Panc1 (cell line): ENCODE data around the gene LRRC10B. TPM values are rescaled to one million over a fixed set of nuclear protein-coding genes. Genes with fewer than 3 reads are reported as not detected.
A peak's percentile ranks its signal among the peaks of the same experiment; 100 is the strongest.

Source experiments
- ATAC-seq: fragments of 200-7000 bp; cut with Tn5 transposase; 2 replicates; pipeline ENCODE4 v1.9.1; 2020; ENCODE audit warnings: mild to moderate bottlenecking, moderate library complexity
- BruUV-seq: library from RNA; stranded (reverse); fragments of 400-500 nt; replicated peaks from 2 replicates; lab custom pipeline; 2021; lab: Mats Ljungman, UMichigan
- CTCF ChIA-PET: fragments of 300-600 bp; sonication (Branson Sonifier 250); formaldehyde crosslinking; loops from one replicate; lab custom pipeline; 2022; ENCODE audit warnings: antibody characterized with exemption; lab: Charles Lee
- POLR2A ChIA-PET: fragments of 300-600 bp; sonication (Branson Sonifier 250); formaldehyde crosslinking; loops from one replicate; lab custom pipeline; 2022; ENCODE audit warnings: antibody characterized with exemption; lab: Charles Lee
- DNase-seq: peaks from one replicate; pipeline ENCODE4 v3.0.0-alpha.2; 2010; ENCODE audit warnings: low read depth, low spot score
- H3K27ac ChIP-seq: 2 replicates; pipeline ENCODE4 v1.5.1; 2011; ENCODE audit warnings: mild to moderate bottlenecking, low read length, inconsistent platforms
- H3K27me3 ChIP-seq: fragments of 200-500 bp; sonication (Bioruptor generic); 2 replicates; pipeline ENCODE4 v1.6.0; 2014; ENCODE audit warnings: low read length, inconsistent platforms; ENCODE audit not compliant: control insufficient read depth, insufficient read depth
- H3K36me3 ChIP-seq: fragments of 200-500 bp; sonication (Bioruptor generic); 2 replicates; pipeline ENCODE4 v1.5.1; 2014; ENCODE audit warnings: inconsistent platforms, mild to moderate bottlenecking, low read length, moderate library complexity; ENCODE audit not compliant: control insufficient read depth, insufficient read depth
- H3K4me1 ChIP-seq: 2 replicates; pipeline ENCODE4 v1.5.1; 2011; ENCODE audit warnings: inconsistent platforms, mild to moderate bottlenecking, low read length, moderate library complexity; ENCODE audit not compliant: control insufficient read depth, insufficient read depth
- H3K4me3 ChIP-seq, 2 experiments: 2 replicates each; pipeline ENCODE4 v1.5.1; 2011 to 2012; ENCODE audit warnings: low read depth in 2 of 2, low read length in 2 of 2, mild to moderate bottlenecking in 2 of 2, inconsistent platforms in 1 of 2, moderate library complexity in 1 of 2
- H3K9me3 ChIP-seq: fragments of 200-500 bp; sonication (Bioruptor generic); 2 replicates; pipeline ENCODE4 v1.5.1; 2014; ENCODE audit warnings: low read depth, mild to moderate bottlenecking, inconsistent platforms, low read length, moderate library complexity; ENCODE audit not compliant: control insufficient read depth, insufficient read depth
- CTCF ChIP-seq: fragments of 450-650 bp; IDR thresholded peaks from 2 replicates; pipeline ENCODE4 v1.5.1; 2017; ENCODE audit warnings: mild to moderate bottlenecking
- POLR2AphosphoS5 ChIP-seq: IDR thresholded peaks from 2 replicates; pipeline ENCODE4 v1.6.1; 2012; ENCODE audit warnings: mild to moderate bottlenecking, low read depth, low read length, moderate library complexity
- REST ChIP-seq, 2 experiments: IDR thresholded peaks; 2 replicates each; pipeline ENCODE4 v1.6.1; 2011 to 2012; ENCODE audit warnings: low read depth in 2 of 2, control low read depth in 1 of 2, low read length in 1 of 2, mild to moderate bottlenecking in 1 of 2, moderate library complexity in 1 of 2; ENCODE audit not compliant: insufficient read depth in 1 of 2
- SIN3A ChIP-seq: IDR thresholded peaks from 2 replicates; pipeline ENCODE4 v1.6.1; 2012; ENCODE audit warnings: low read depth, mild to moderate bottlenecking, low read length, moderate library complexity, borderline replicate concordance; ENCODE audit not compliant: insufficient read depth
- TCF7L2 ChIP-seq: IDR thresholded peaks from 2 replicates; pipeline ENCODE4 v1.6.1; 2011; ENCODE audit warnings: mild to moderate bottlenecking, low read depth, low read length, inconsistent platforms
- in situ Hi-C: cut with HindIII; loops from 2 replicates; pipeline ENCODE4 v1.10.0; 2016; ENCODE audit warnings: low sequenced_read_pairs, low pct_unique_long_range_greater_than_20kb
- intact Hi-C: fragments of 100-400 bp; cut with micrococcal nuclease; formaldehyde crosslinking; loops from one replicate; pipeline ENCODE4 v1.10.0; 2022; ENCODE audit not compliant: unreplicated experiment
- total RNA-seq: library from RNA; stranded (reverse); gene quantifications from one replicate; pipeline ENCODE4 v1.2.1, GENCODE V29; 2021; ENCODE audit not compliant: unreplicated experiment

LRRC10B gene
- total RNA-seq, 1 experiment from 2014 or later: 0.23 TPM

DNA sequence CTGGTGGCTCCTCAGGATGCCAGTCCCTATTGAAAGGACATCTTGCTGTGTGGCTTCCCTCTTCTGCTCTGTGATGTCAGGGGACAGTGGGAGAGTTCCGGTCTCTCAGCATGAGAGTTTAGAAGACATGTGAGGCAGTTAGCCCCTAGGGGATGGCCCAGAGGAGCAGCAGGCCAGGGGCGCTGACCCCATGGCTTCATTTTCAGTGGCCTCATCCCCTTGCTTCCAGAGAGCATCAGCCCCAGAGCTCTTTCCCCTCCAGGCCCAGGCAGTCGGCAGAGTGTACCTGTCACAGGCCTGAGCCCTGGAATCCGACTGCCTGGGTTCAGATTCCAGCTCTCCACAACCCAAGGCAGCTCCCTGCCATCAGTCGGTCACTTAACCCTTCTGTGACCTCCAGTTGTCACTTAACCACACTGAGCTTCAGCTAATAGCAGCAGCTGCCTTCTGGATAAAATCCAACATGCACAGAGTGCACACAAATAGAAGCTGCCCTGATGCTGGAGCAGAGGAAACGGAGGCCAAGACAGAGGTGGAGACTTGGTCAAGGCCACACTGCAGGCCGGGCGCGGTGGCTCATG, 14.1 kb upstream of the LRRC10B start:
- CTCF ChIA-PET: interaction anchor here (0.6 kb wide), 1 partner anchor 14 kb away, joined by 3 read pairs; the partner anchor contains the start of gene LRRC10B
- ATAC-seq (peak; percentile 33; the same call in 1 of the 2 replicates), DNase-seq (no peak)
- intact Hi-C loops: no loop called here
- POLR2A ChIA-PET: no interaction called here
- Histone ChIP-seq H3K27ac (no peak overlapping the region), H3K36me3 (no peaks in the 10 kb centered on the region), H3K4me3 (no peak overlapping the region), H3K4me1 (peaks cover 16% of the 10 kb centered on the region), H3K27me3 (no peaks in the 10 kb centered on the region), H3K9me3 (no peaks in the 10 kb centered on the region)
- no TSS peak for BruUV-seq
- TF ChIP-seq POLR2AphosphoS5 (no peak), CTCF (no peak), SIN3A (no peak), REST (IDR thresholded peaks at IDR 0.05; ENCODE audit: insufficient read depth in 1 of 2, low read depth in 2 of 2, low read length in 1 of 2) (no peak), TCF7L2 (no peak)
- in situ Hi-C loops: no loop called here

DNA sequence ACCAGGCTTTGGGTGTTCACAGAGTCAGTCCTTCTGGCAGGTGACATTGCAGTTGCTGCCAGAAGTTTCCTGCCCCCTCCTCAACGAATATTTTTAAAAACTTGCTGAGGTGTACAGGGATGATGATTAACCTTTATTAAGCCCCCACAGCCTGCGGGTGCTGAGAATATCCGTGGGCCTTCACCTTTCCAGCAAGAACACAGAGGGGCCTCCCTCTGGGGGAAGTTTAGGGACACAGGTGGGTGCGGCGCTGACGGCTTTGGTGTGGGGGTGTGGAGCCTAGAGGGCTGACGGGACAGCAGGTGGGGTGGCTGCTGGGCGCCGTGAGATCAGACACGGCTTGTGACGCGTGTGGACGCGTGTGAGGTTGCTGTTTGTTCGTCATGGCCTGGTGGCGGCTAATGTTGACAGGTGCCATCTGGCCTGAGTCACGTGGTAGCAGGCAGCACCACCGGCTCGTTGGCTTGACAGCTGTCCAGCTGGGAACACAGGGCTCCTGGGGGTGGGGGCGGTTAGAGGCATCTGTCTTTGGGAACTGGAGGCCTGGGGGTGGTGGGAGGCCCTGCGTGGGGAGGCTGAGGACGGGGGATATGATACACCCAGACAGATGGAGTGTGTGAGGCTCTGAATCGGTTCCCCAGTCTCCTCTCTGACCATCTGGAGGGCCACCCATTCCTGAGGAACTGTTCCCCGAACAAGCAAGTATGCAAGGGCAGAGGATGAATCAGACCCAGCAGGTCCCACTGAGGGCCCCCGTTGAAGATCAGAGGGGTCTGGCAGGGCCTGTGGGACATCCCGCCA, 12.5 kb upstream of the LRRC10B start:
- in situ Hi-C loops: no loop called here
- DNase-seq (no peak), ATAC-seq (no peak)
- no peaks in the 10 kb centered on the region for H3K9me3 ChIP-seq
- no peak overlapping the region for H3K27ac ChIP-seq
- no TSS peak for BruUV-seq
- no peaks in the 10 kb centered on the region for H3K36me3 ChIP-seq
- intact Hi-C loops: no loop called here
- no peaks in the 10 kb centered on the region for H3K27me3 ChIP-seq
- peaks cover 7% of the 10 kb centered on the region; the same call in 1 of the 2 replicates for H3K4me1 ChIP-seq
- H3K4me3 ChIP-seq: no peak overlapping the region
- POLR2A ChIA-PET: no interaction called here
- no peak for TF ChIP-seq SIN3A
- CTCF ChIA-PET: no interaction called here
